GM19023 (cell line): ENCODE results near the gene SLC50A1.

Source experiments
- ATAC-seq: cut with Tn5 transposase; IDR thresholded peaks from one replicate; pipeline ENCODE4 v1.9.1; 2021; ENCODE audit warnings: mild to moderate bottlenecking, moderate library complexity; ENCODE audit not compliant: unreplicated experiment

The SLC50A1 gene

GRCh38 chr1:155182052-155182550, 46.4 kb downstream of the SLC50A1 start:
- no peak for ATAC-seq

GRCh38 chr1:155183775-155184221, 48.1 kb downstream of the SLC50A1 start:
- no peak for ATAC-seq

GRCh38 chr1:155184351-155184811, 48.7 kb downstream of the SLC50A1 start:
- no peak for ATAC-seq

GRCh38 chr1:155184835-155185782, 49.5 kb downstream of the SLC50A1 start:
- peak; percentile 78 for ATAC-seq

- ATAC-seq, result no peak
These were observed 50.1 kb downstream of the SLC50A1 start for GRCh38 chr1:155185783-155186066.

- ATAC-seq, result no peak
These were observed 50.6 kb downstream of the SLC50A1 start for GRCh38 chr1:155186067-155186793.

GRCh38 chr1:155186794-155187455, 51.3 kb downstream of the SLC50A1 start:
- no peak for ATAC-seq

GRCh38 chr1:155187456-155187891, 51.8 kb downstream of the SLC50A1 start:
- no peak for ATAC-seq

- no peak for ATAC-seq
These were observed 52.6 kb downstream of the SLC50A1 start for GRCh38 chr1:155188268-155188667.
